ENCODE results near the gene NDUFA11.

Gene NDUFA11

GRCh38 chr19:5914946-5915781 is 11.6 kb upstream of the NDUFA11 start:
- Histone ChIP-seq H3K4me1 (ENCODE audit: insufficient read depth, low read length, poor library complexity, severe bottlenecking) (no peaks in the 10 kb centered on the region), H3F3A (ENCODE audit: low read depth) (no peaks in the 10 kb centered on the region), H3K4me3 (ENCODE audit: low read length, poor library complexity, severe bottlenecking) (no peak overlapping the region), H3K27me3 (ENCODE audit: insufficient read depth, low read length, poor library complexity, severe bottlenecking) (no peaks in the 10 kb centered on the region), H4K20me1 (ENCODE audit: insufficient read depth, low read length, poor library complexity, severe bottlenecking) (no peaks in the 10 kb centered on the region), H3K79me2 (ENCODE audit: insufficient read depth, low read length) (no peaks in the 10 kb centered on the region), H3K9me3 (ENCODE audit: insufficient read depth, low read depth, low read length) (no peaks in the 10 kb centered on the region), H2AFZ (ENCODE audit: low read length) (no peak overlapping the region), H3K36me3 (ENCODE audit: insufficient read depth, low read length) (peaks cover 43% of the 10 kb centered on the region; the same call in 1 of the 2 replicates), H3K4me2 (ENCODE audit: low read depth, low read length, poor library complexity, severe bottlenecking) (no peak overlapping the region), H3K9me2 (replicated peaks; ENCODE audit: low read depth, low read length) (no peaks in the 10 kb centered on the region), H3K9ac (ENCODE audit: low read depth, low read length, poor library complexity, severe bottlenecking) (no peak overlapping the region)
- TF ChIP-seq EZH2phosphoT487 (IDR thresholded peaks at IDR 0.05; ENCODE audit: borderline replicate concordance) = no peak
- TF ChIP-seq, protein P1, sequence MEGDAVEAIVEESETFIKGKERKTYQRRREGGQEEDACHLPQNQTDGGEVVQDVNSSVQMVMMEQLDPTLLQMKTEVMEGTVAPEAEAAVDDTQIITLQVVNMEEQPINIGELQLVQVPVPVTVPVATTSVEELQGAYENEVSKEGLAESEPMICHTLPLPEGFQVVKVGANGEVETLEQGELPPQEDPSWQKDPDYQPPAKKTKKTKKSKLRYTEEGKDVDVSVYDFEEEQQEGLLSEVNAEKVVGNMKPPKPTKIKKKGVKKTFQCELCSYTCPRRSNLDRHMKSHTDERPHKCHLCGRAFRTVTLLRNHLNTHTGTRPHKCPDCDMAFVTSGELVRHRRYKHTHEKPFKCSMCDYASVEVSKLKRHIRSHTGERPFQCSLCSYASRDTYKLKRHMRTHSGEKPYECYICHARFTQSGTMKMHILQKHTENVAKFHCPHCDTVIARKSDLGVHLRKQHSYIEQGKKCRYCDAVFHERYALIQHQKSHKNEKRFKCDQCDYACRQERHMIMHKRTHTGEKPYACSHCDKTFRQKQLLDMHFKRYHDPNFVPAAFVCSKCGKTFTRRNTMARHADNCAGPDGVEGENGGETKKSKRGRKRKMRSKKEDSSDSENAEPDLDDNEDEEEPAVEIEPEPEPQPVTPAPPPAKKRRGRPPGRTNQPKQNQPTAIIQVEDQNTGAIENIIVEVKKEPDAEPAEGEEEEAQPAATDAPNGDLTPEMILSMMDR (conservative IDR thresholded peaks at IDR 0.05; ENCODE audit: low read length) = no peak

DNA sequence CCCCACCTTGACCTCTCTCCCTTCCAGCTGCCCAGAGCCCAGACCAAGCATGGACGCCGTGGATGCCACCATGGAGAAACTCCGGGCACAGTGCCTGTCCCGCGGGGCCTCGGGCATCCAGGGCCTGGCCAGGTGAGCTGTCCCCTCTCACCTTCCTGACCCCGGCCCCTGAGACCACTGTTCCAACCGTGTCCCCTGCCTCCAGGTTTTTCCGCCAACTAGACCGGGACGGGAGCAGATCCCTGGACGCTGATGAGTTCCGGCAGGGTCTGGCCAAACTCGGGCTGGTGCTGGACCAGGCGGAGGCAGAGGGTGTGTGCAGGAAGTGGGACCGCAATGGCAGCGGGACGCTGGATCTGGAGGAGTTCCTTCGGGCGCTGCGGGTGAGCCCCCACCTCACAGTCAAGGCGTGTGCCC is 10.8 kb upstream of the NDUFA11 start:
- no peaks in the 10 kb centered on the region for H3K9me3 ChIP-seq (ENCODE audit: insufficient read depth, low read depth, low read length)
- H2AFZ ChIP-seq (ENCODE audit: low read length) = no peak overlapping the region
- H3F3A ChIP-seq (ENCODE audit: low read depth) = no peaks in the 10 kb centered on the region
- H3K79me2 ChIP-seq (ENCODE audit: insufficient read depth, low read length) = no peaks in the 10 kb centered on the region
- H3K4me3 ChIP-seq (ENCODE audit: low read length, poor library complexity, severe bottlenecking) = no peak overlapping the region
- peaks cover 35% of the 10 kb centered on the region; the same call in 1 of the 2 replicates for H3K36me3 ChIP-seq (ENCODE audit: insufficient read depth, low read length)
- no peaks in the 10 kb centered on the region for H4K20me1 ChIP-seq (ENCODE audit: insufficient read depth, low read length, poor library complexity, severe bottlenecking)
- no peak overlapping the region for H3K4me2 ChIP-seq (ENCODE audit: low read depth, low read length, poor library complexity, severe bottlenecking)
- no peaks in the 10 kb centered on the region for H3K27me3 ChIP-seq (ENCODE audit: insufficient read depth, low read length, poor library complexity, severe bottlenecking)
- H3K9ac ChIP-seq (ENCODE audit: low read depth, low read length, poor library complexity, severe bottlenecking) = no peak overlapping the region
- no peaks in the 10 kb centered on the region for H3K9me2 ChIP-seq (replicated peaks; ENCODE audit: low read depth, low read length)
- TF ChIP-seq, protein P1 (conservative IDR thresholded peaks at IDR 0.05; ENCODE audit: low read length) = no peak
- no peak for TF ChIP-seq EZH2phosphoT487 (IDR thresholded peaks at IDR 0.05; ENCODE audit: borderline replicate concordance)
- H3K4me1 ChIP-seq (ENCODE audit: insufficient read depth, low read length, poor library complexity, severe bottlenecking) = no peaks in the 10 kb centered on the region

DNA sequence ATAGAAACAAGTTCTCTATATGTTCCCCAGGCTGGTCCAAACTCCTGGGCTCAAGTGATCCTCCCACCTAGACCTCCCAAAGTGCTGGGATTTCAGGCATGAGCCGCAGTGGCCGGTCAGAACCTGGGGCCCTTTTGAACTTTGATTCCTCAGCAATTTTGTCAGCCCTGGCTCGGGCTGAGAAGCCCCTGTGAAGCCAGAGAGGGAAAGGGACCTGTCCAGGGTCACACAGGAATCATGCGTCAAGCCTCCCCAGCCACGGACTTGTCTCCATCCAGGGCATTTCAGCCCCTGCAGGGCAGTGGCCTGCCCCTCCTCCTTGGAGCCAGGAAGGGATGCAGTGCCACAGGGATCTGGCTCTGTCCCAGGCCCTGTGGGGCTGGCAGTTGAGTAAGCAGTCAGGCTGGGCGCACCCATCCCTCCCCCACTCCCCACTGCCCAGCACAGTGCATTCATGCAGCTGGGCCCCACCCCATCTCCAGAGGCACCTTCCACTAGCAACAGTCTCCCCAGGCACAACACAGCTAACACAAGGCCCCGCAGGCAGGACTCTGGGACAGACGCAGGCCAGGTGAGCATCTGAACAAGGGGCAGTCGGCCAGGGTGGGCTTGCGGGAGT is 10.3 kb upstream of the NDUFA11 start, which contains the start of gene CAPS:
Gene CAPS, plus strand, starts transcription at position 516 of the 619 bp plus-strand sequence. CDS start 153 bp downstream, outside the sequence.
- Histone ChIP-seq H3K4me2 (ENCODE audit: low read depth, low read length, poor library complexity, severe bottlenecking) (no peak within 1 kb of the TSS), H4K20me1 (ENCODE audit: insufficient read depth, low read length, poor library complexity, severe bottlenecking) (no peaks in the 10 kb centered on the region), H3K4me1 (ENCODE audit: insufficient read depth, low read length, poor library complexity, severe bottlenecking) (no peaks in the 10 kb centered on the region), H3K79me2 (ENCODE audit: insufficient read depth, low read length) (no peaks in the 10 kb centered on the region), H3K36me3 (ENCODE audit: insufficient read depth, low read length) (peaks cover 30% of the 10 kb centered on the region; the same call in 1 of the 2 replicates), H3K27me3 (ENCODE audit: insufficient read depth, low read length, poor library complexity, severe bottlenecking) (no peaks in the 10 kb centered on the region), H3K9ac (ENCODE audit: low read depth, low read length, poor library complexity, severe bottlenecking) (no peak within 1 kb of the TSS), H3F3A (ENCODE audit: low read depth) (no peaks in the 10 kb centered on the region), H3K4me3 (ENCODE audit: low read length, poor library complexity, severe bottlenecking) (no peak within 1 kb of the TSS), H3K9me3 (ENCODE audit: insufficient read depth, low read depth, low read length) (no peaks in the 10 kb centered on the region), H3K9me2 (replicated peaks; ENCODE audit: low read depth, low read length) (no peaks in the 10 kb centered on the region), H2AFZ (ENCODE audit: low read length) (no peak within 1 kb of the TSS)
- TF ChIP-seq, protein P1 (conservative IDR thresholded peaks at IDR 0.05; ENCODE audit: low read length) = no peak
- TF ChIP-seq EZH2phosphoT487 (IDR thresholded peaks at IDR 0.05; ENCODE audit: borderline replicate concordance) = no peak

Measured in Loucy (cell line).